Superior temporal gyrus (tissue), 1 donor: ENCODE measurements around the gene SCFD2.

Experiments used
- DNase-seq: peaks from one replicate; pipeline ENCODE4 v3.0.0-alpha.2; 2016; ENCODE audit errors: extremely low spot score

The SCFD2 gene

DNA sequence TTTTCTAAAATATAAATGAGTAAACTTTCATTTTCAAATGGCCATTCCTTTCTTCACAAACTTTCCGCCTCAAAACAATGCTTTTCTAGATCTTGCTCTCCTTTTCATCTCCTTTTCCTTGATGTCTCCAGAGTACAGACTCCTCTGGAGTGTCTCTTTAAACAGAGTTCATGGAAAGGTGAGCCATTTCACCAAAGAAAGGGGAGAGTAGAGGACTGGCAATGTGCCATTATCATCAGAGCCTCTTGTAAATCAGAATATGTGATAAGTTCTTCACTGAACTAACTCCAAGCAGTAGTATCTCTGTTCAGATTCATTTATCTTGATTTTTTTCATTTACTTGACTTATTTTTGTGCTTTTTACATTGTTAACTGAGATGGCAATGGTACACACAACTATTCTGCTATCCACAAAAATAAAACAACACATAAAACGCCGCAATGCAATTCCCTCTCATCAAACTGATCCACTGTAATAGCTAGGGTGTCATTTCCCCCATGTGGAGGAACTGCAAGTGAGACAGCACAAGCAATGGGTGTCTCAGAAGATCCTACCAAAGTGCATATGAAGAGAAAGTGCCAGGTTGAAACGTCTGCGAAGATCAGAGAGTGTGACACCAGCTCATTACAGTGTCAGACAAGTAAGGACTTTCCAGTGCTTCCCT is 378.3 kb downstream of the SCFD2 start:
- DNase-seq = no peak

DNA sequence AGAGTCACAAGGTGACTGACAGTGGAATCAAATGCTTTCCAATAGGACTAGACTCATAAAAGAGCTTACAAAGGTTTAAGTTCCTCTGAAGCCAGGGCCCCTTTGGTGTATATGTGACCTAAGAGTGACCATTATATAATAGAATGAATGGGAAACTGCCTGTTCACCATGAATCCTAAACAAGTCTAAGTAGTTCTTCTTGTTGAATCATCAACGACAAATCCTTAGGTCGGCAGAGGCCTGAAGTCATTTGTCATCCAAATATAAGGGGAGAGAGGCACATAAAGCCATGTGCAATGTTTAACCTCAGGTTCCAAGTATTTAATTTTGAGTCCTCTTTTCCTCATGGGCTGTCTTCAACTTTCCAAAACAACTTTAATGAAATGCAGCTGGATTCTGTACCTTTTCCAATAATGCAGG is 381.4 kb downstream of the SCFD2 start:
- no peak for DNase-seq

DNA sequence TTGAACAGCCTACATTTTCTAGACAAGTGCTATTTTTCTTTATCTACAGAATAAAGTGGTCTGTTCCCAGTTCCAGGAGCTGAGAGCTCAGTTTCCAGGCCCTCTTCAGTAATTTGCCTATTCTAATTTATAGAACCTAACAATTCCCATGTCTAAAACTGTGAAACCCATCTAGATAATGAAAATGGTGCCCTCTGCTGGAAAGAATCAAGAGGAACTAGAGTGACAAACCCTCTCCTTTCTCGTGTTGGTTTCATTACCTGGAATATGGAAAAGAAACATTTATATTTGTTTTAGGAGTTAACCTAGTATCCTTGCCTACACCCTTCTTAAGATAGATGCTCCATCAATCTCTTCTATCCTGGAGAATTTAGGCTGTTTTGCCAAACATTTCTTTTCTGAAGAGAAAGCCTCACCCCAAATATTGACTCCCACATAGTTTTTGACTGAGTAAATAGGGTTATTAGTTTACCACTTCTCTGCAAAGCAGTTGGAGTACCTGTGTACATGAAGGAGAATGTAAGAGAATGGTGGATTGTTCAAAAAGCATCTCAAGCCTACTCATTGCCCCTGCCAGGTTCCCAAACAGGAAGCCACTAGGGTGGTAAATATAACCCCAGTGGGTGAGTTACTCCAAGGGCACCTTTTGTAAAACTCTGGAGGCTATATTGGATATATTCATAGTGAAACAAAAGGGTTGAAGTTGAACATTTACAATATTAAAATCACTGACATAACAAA is 382.1 kb downstream of the SCFD2 start:
- DNase-seq = peak; percentile 95

GRCh38 chr4:52982946-52983340 is 382.9 kb downstream of the SCFD2 start:
- no peak for DNase-seq

DNA sequence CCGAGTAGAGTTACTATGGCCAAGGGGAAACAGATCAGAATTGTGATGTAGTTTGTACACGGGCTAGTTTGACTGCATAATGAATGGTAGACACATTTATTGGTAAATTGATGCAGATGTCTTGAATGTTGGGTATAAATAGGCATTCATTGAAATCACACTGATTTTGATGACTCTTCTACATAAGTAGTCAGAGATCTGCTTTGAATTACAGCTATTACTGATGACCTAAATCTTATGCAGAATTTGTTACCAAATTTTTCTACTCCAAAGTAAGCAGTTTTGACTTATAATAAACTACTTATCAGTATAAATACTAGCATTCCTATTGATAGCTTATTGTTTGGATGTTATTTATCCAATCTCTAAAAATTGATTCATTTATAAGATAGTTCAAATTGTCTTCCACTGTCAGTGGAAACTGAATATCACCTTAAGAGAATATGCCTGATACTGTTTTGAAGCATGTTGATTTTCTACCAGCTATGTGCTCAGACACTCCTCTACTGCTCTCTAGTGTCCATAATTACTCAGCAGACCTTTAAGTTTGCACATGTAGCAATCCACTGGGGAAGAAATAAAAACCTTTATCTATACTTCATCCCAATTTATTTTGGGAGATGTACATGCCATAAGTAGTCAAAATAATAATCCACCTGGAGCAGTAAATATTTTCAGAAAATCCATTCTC is 383.5 kb downstream of the SCFD2 start:
- peak; percentile 82 for DNase-seq

GRCh38 chr4:52979821-52980590 is 385.9 kb downstream of the SCFD2 start:
- no peak for DNase-seq

GRCh38 chr4:52979020-52979419 is 386.8 kb downstream of the SCFD2 start:
- DNase-seq = no peak

- no peak for DNase-seq
Observed at GRCh38 chr4:52977252-52977651, 388.6 kb downstream of the SCFD2 start.

GRCh38 chr4:52976523-52977230 is 389.2 kb downstream of the SCFD2 start:
- DNase-seq = no peak

DNA sequence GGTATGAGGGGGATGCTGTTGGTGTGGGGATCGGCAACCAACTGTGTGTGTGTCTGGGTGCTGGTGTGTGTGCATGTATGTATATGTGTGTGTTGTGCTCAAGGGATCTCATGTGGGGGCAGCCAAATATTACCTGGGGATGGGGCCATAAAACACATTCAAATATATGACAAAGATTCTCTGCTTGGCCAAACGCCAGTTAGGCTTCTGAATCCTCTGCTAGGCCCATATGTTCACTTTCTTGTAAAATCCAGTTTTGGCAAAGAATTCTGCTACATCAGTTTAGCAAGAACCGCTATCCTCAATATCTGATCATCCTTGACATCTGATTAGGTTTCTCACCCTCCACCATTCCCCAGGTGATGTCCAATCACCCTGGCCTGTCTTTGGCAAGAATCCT is 397.2 kb downstream of the SCFD2 start:
- peak; percentile 40 for DNase-seq

DNA sequence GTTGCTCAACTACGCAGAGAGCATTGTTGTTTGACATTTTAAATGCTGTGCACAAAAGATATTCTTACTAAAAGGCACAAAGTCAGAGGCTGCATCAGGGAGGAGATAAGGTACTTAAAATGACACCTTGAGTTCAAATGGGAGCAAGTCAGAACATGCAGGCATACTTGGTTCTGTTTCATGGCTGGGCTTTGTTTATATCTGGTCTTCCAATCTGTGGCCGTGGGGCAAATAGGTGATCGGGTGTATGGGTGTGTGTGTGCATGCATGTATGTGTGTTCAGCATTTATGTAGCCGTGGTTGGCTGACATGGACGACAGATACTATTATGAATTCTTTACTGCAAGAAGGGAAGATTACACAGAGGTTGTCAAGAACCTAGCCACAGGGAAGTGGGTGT is 397.6 kb downstream of the SCFD2 start:
- DNase-seq = no peak

GRCh38 chr4:52966781-52967180 is 399.1 kb downstream of the SCFD2 start:
- DNase-seq = no peak

DNA sequence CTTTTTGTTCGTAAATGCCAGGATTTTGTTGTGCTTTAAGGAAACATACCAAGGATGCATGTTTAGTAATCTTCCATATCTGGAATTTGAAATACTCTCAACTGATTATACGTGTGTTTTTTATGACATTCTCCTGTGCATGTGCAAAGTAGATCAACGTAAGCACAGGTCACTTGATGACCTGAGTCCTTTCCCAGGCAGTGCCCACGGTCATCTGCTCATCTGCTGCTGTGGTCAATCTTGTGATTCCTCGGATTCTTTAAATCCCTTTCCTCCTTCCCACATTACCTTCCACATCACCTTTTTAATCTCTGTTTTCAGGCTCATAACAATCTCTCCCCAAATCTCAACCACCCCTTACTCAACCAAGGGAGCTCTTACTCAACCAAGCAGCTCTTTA is 399.7 kb downstream of the SCFD2 start:
- DNase-seq = no peak

DNA sequence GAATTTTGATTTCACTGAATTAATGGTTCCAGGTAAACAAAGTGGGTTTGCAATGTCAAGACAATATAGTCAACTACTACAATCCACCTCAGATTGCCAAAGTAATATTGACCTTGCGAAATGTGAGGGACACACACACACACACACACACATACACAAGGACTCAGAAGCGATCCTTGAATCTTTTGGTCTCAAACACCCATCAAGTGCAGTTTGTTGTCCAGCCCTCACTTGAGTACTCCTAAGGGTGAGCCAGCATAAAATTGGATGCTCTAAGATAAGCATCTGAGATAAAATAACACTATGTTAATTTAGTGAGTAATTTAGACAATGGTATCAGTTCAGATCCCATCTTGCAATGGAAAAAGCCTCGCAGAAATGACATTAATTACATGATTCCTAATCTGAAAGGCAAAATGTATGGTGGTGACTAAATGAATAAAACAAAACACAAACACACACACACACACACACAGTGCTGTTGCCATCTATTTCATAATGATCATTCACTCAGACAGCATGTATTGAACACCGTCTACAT is 401.2 kb downstream of the SCFD2 start:
- no peak for DNase-seq

DNA sequence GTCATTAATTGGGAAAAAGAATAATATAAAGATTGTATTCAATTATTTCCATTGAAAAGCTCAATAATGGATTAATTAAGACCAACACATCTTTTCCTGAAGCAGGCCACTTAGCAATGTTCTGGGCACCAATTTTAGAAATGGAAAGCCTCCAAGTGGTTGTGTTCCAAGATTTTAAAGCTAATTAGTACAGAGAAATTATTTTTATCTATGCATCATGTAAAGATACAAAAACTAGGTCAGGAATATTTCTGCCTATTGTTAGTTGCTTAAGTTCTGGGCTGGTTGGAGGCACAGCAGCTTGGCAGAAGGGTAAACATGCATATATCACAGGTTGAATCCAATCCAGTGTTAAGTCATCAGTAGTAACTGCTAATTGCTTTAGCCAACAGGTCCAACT is 401.9 kb downstream of the SCFD2 start:
- DNase-seq = no peak

DNA sequence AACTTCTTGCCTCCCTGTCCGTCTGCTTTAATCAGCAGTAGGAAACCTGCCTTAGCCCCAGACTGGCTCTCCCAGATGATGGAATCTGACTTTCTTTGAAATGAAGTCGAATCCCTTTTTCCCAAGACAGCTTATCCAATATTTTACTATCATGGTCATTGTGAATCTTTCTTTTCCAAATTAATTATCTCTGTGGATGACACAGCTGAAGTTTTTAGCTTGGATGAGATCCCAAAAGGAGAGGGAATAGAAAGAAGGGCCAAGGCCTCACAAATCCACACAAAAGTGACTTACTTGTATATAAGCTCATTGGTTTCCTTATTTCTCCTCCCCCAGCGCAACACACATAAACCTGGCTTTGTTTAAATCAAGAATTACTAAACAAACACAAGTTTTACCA is 403.1 kb downstream of the SCFD2 start:
- no peak for DNase-seq

GRCh38 chr4:52961666-52962412 is 404.0 kb downstream of the SCFD2 start:
- no peak for DNase-seq

DNA sequence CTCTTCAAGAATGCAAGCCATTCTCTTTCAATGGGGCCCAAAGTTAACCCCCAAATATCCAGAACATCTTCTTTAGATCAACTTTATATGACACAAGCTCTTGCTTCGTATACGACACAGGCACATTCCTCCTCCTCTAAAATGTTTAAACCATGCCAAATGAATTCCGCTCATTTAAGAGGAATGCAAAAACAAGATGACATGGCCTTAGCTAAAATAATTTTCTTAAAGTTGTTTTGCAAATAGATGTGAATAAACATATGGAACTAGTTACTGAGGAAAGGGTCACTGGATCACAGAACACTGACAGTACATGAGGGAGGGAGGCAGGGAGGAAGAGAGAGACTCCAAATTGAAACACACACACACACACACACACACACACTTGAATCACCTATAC is 406.3 kb downstream of the SCFD2 start:
- DNase-seq = no peak

DNA sequence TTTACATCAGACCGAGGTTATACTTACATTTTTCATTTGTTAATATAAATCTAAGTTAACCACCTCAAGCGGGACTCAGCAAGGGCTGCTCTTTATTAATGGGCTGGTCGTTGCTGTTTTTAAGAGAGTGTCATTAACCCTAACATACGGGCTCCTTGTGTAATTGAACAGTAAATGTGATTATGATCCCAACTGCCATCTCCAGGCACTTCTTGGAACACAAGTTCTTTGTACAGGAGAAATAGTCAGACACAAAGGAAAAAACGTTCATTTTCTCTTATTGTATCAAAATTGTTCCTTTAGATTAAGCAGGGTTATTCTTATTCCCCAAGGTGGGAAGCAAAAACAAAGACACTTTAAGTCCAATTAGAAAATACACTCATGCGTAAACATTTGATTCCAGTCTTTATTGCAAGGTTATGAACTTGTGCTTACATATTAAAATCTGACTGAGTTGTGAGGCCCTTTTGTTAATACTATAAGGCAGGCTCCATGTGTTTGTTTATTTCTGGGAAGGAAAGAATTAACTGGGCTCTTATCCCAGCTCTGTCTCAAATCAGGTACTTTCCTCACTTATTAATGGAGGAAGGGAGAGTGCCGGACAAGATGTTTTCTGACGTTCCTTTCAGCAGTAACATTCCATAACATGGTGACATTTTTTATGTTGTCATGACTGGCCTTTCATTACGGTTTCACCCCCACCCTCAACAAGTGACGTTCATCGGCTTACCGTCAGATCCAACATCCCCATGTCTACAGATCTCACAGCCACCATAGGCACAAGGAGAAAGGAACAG is 407.8 kb downstream of the SCFD2 start:
- no peak for DNase-seq

GRCh38 chr4:52957220-52957686 is 408.6 kb downstream of the SCFD2 start:
- DNase-seq = no peak
